IMR-90 (cell line): ENCODE data around the gene MGAT5B. TPM values are rescaled to one million over a fixed set of nuclear protein-coding genes. Genes with fewer than 3 reads are reported as not detected.

Experiments used
- ATAC-seq: fragments of 200-7000 bp; cut with Tn5 transposase; 2 replicates; pipeline ENCODE4 v1.9.1; 2020; ENCODE audit warnings: low read depth, mild to moderate bottlenecking, moderate library complexity
- BruUV-seq: library from RNA; stranded (reverse); fragments of 400-500 nt; replicated peaks from 2 replicates; lab custom pipeline; 2021; lab: Mats Ljungman, UMichigan
- CTCF ChIA-PET: fragments of 300-600 bp; formaldehyde crosslinking; extraction: SDS; loops from one replicate; lab custom pipeline; 2021; ENCODE audit warnings: antibody characterized with exemption; lab: Yijun Ruan, JAX
- POLR2A ChIA-PET: fragments of 300-600 bp; sonication (Branson Sonifier 250); formaldehyde crosslinking; loops from one replicate; lab custom pipeline; 2022; ENCODE audit warnings: antibody characterized with exemption; ENCODE audit not compliant: unreplicated experiment; lab: Charles Lee
- DNase-seq: peaks from one replicate; pipeline ENCODE4 v3.0.0; 2013
- H2AFZ ChIP-seq: replicated peaks from 2 replicates; pipeline ENCODE3; 2013; ENCODE audit warnings: low read length, mild to moderate bottlenecking; ENCODE audit not compliant: poor library complexity
- H2AK5ac ChIP-seq: 2 replicates; pipeline ENCODE4 v1.6.1; 2013; ENCODE audit warnings: low read depth, low read length, inconsistent platforms
- H2AK9ac ChIP-seq: replicated peaks from 2 replicates; pipeline ENCODE3; 2013; ENCODE audit warnings: mild to moderate bottlenecking, low read depth, low read length, moderate library complexity; ENCODE audit not compliant: poor library complexity
- H2BK120ac ChIP-seq: 2 replicates; pipeline ENCODE4 v1.6.1; 2013; ENCODE audit warnings: low read depth, low read length, inconsistent platforms
- H2BK15ac ChIP-seq: 3 replicates; pipeline ENCODE4 v1.6.1; 2013; ENCODE audit warnings: low read depth, low read length, inconsistent platforms
- H2BK20ac ChIP-seq: 2 replicates; pipeline ENCODE4 v1.6.1; 2013; ENCODE audit warnings: low read depth, mild to moderate bottlenecking, inconsistent platforms, low read length, moderate library complexity
- H2BK5ac ChIP-seq: 2 replicates; pipeline ENCODE4 v1.6.1; 2013; ENCODE audit warnings: mild to moderate bottlenecking, low read depth, low read length, inconsistent platforms; ENCODE audit not compliant: poor library complexity, severe bottlenecking
- H3K14ac ChIP-seq: replicated peaks from 2 replicates; pipeline ENCODE4 v1.6.1; 2013; ENCODE audit warnings: low read depth, low read length, inconsistent platforms
- H3K18ac ChIP-seq: 2 replicates; pipeline ENCODE4 v1.6.1; 2013; ENCODE audit warnings: low read depth, low read length, control low read depth
- H3K23ac ChIP-seq: 2 replicates; pipeline ENCODE4 v1.6.1; 2013; ENCODE audit warnings: low read depth, low read length, inconsistent platforms
- H3K27ac ChIP-seq: 2 replicates; pipeline ENCODE4 v1.5.1; 2013; ENCODE audit warnings: mild to moderate bottlenecking, control low read depth, low read length; ENCODE audit not compliant: insufficient read depth
- H3K27me3 ChIP-seq: 2 replicates; pipeline ENCODE4 v1.6.1; 2013; ENCODE audit warnings: low read length; ENCODE audit not compliant: control insufficient read depth, insufficient read depth
- H3K36me3 ChIP-seq: 2 replicates; pipeline ENCODE4 v1.6.1; 2013; ENCODE audit warnings: low read length, mixed read lengths; ENCODE audit not compliant: control insufficient read depth, insufficient read depth
- H3K4ac ChIP-seq: 2 replicates; pipeline ENCODE4 v1.6.1; 2013; ENCODE audit warnings: low read depth, low read length, inconsistent platforms
- H3K4me1 ChIP-seq: 2 replicates; pipeline ENCODE4 v1.6.1; 2013; ENCODE audit warnings: low read length, mixed read lengths; ENCODE audit not compliant: control insufficient read depth, insufficient read depth
- H3K4me2 ChIP-seq: 2 replicates; pipeline ENCODE4 v1.6.1; 2013; ENCODE audit warnings: low read depth, mild to moderate bottlenecking, control low read depth, low read length, moderate library complexity
- H3K4me3 ChIP-seq: 2 replicates; pipeline ENCODE4 v1.5.1; 2013; ENCODE audit warnings: low read depth, mild to moderate bottlenecking, control low read depth, low read length, moderate library complexity; ENCODE audit not compliant: insufficient read depth
- H3K56ac ChIP-seq: 2 replicates; pipeline ENCODE4 v1.6.1; 2013; ENCODE audit warnings: low read length, inconsistent platforms; ENCODE audit not compliant: insufficient read depth; ENCODE audit errors: extremely low read depth
- H3K79me1 ChIP-seq, 2 experiments: 2 replicates each; pipeline ENCODE4 v1.6.1; 2013; ENCODE audit warnings: low read length in 2 of 2, inconsistent platforms in 1 of 2, low read depth in 1 of 2
- H3K9ac ChIP-seq: 2 replicates; pipeline ENCODE4 v1.6.1; 2013; ENCODE audit warnings: low read depth, low read length, control low read depth
- H3K9me1 ChIP-seq: 2 replicates; pipeline ENCODE4 v1.6.1; 2013; ENCODE audit warnings: low read length, inconsistent platforms; ENCODE audit not compliant: insufficient read depth
- H3K9me3 ChIP-seq: 2 replicates; pipeline ENCODE4 v1.6.1; 2013; ENCODE audit warnings: low read length; ENCODE audit not compliant: control insufficient read depth, insufficient read depth
- H4K20me1 ChIP-seq: 2 replicates; pipeline ENCODE4 v1.6.1; 2013; ENCODE audit warnings: low read length, inconsistent platforms; ENCODE audit not compliant: insufficient read depth
- H4K5ac ChIP-seq: 2 replicates; pipeline ENCODE4 v1.6.1; 2013; ENCODE audit warnings: mild to moderate bottlenecking, low read depth, low read length, control low read depth
- H4K8ac ChIP-seq, 2 experiments: 2 replicates each; pipeline ENCODE4 v1.6.1; 2013; ENCODE audit warnings: low read depth in 2 of 2, low read length in 2 of 2, control low read depth in 1 of 2, inconsistent platforms in 1 of 2
- H4K91ac ChIP-seq: 2 replicates; pipeline ENCODE4 v1.6.1; 2013; ENCODE audit warnings: low read depth, low read length, inconsistent platforms; ENCODE audit not compliant: insufficient read depth
- BHLHE40 ChIP-seq: fragments of 150-350 bp; IDR thresholded peaks from 2 replicates; pipeline ENCODE4 v1.6.1; 2016; ENCODE audit warnings: mild to moderate bottlenecking, low read depth, low read length
- FOS ChIP-seq: fragments of 150-350 bp; IDR thresholded peaks from 2 replicates; pipeline ENCODE4 v1.6.1; 2016; ENCODE audit warnings: low read depth, low read length
- MXI1 ChIP-seq: IDR thresholded peaks from 2 replicates; pipeline ENCODE4 v1.6.1; 2012; ENCODE audit warnings: low read depth, mild to moderate bottlenecking, low read length, moderate library complexity, borderline replicate concordance
- NFE2L2 ChIP-seq: fragments of 150-350 bp; IDR thresholded peaks from 2 replicates; pipeline ENCODE4 v1.6.1; 2016; ENCODE audit warnings: low read depth, mild to moderate bottlenecking, low read length
- POLR2A ChIP-seq: IDR thresholded peaks from 2 replicates; pipeline ENCODE4 v1.6.1; 2012; ENCODE audit warnings: mild to moderate bottlenecking, low read depth, low read length
- RCOR1 ChIP-seq: IDR thresholded peaks from 2 replicates; pipeline ENCODE4 v1.6.1; 2012; ENCODE audit warnings: mild to moderate bottlenecking, low read length, improper control_type of control experiment; ENCODE audit not compliant: insufficient replicate concordance
- WGBS, 2 experiments: methylation state at CpG; one replicate each; pipeline versions ENCODE4 v1.1.5 to v1.1.7; 2013; ENCODE audit warnings: missing lambda C conversion rate in 2 of 2; ENCODE audit not compliant: insufficient read length in 1 of 2; ENCODE audit errors: extremely low coverage in 2 of 2; 5-methylcytosine and 5-hydroxymethylcytosine counted together
- dilution Hi-C: fragments of 300-500 bp; cut with HindIII; formaldehyde crosslinking; loops from one replicate; pipeline ENCODE4 v1.14.3; 2018; ENCODE audit warnings: low sequenced_read_pairs; ENCODE audit not compliant: unreplicated experiment
- in situ Hi-C: fragments of 300-500 bp; cut with MboI; formaldehyde crosslinking; loops from 3 replicates; pipeline ENCODE4 v1.14.3; 2019; ENCODE audit warnings: low sequenced_read_pairs, inconsistent platforms, mixed read lengths
- intact Hi-C: fragments of 100-400 bp; cut with micrococcal nuclease; formaldehyde crosslinking; loops from 2 replicates; pipeline ENCODE4 v1.10.0; 2022
- polyA plus RNA-seq, 3 experiments: library from polyadenylated mRNA; depleted of rRNA; stranded (reverse); fragments of >200 nt; gene quantifications; 2 replicates each; pipeline ENCODE4 v1.2.3, GENCODE V29; 2012; ENCODE audit warnings: low replicate concordance in 1 of 3
- total RNA-seq: library from RNA; depleted of rRNA; stranded (reverse); fragments of >200 nt; gene quantifications from 2 replicates; pipeline ENCODE4 v1.2.3, GENCODE V29; 2012
- TF ChIP-seq, protein P1 (sequence below): fragments of 150-350 bp; IDR thresholded peaks from 2 replicates; pipeline ENCODE4 v1.6.1; 2017; ENCODE audit warnings: mild to moderate bottlenecking, antibody characterized with exemption, low read length, low read depth
- TF ChIP-seq, protein P2 (sequence below): conservative IDR thresholded peaks from 2 replicates; pipeline ENCODE4 v1.5.1; 2012; ENCODE audit warnings: mild to moderate bottlenecking, low read depth, low read length, improper control_type of control experiment
- TF ChIP-seq, protein P3 (sequence below): fragments of 150-350 bp; IDR thresholded peaks from 2 replicates; pipeline ENCODE4 v1.6.1; 2016; ENCODE audit warnings: low read depth, mild to moderate bottlenecking, low read length, moderate library complexity, borderline replicate concordance

The MGAT5B gene
- total and polyA plus RNA-seq, 2 of the 4 experiments (the other 2 are of a cell fraction): 0.54 to 2.0 TPM

DNA sequence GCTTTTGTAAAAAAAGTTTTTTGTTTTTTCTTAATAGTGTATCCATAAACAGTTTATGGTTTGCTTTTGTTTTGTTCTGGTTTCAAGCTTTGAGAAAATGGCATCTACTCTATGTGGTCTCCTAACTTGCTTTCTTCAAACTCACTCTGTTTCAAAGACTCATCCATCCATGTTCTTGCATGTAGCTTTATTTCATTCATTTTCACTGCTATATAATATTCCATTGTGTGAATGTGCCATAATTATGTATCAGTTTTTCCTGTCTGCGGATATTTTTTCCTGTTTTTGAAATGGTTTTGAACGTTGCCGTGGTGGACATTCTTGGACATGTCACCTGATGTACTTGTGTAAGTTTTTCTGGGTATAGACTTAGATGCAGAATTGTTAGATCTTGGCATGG lies 39.1 kb downstream of the MGAT5B start:
- no TSS peak for BruUV-seq

More for the DNA sequence above, 39.1 kb downstream of the MGAT5B start:
- Histone ChIP-seq H2BK5ac (no peak overlapping the region), H3K27ac (no peak overlapping the region), H3K79me1 (no peaks in the 10 kb centered on the region), H3K27me3 (no peaks in the 10 kb centered on the region; the same call in 1 of the 2 replicates), H3K9ac (no peak overlapping the region), H3K9me3 (no peaks in the 10 kb centered on the region; the same call in 1 of the 2 replicates), H2BK120ac (no peak overlapping the region), H2AK9ac (no peak overlapping the region), H2AK5ac (no peak overlapping the region), H3K4ac (no peak overlapping the region), H3K23ac (no peak overlapping the region), H3K36me3 (no peaks in the 10 kb centered on the region), H4K91ac (no peak overlapping the region), H4K20me1 (no peaks in the 10 kb centered on the region), H3K4me3 (no peak overlapping the region), H2BK15ac (no peak overlapping the region), H2AFZ (no peak overlapping the region), H4K8ac (no peak overlapping the region), H3K9me1 (peaks cover 5% of the 10 kb centered on the region; the same call in 1 of the 2 replicates), H3K14ac (no peak overlapping the region), H2BK20ac (no peak overlapping the region), H3K56ac (no peak overlapping the region), H3K18ac (no peak overlapping the region), H3K4me2 (no peak overlapping the region), H3K4me1 (no peaks in the 10 kb centered on the region), H4K5ac (no peak overlapping the region)
- ChIA-PET CTCF (no interaction called here), POLR2A (no interaction called here)
- ATAC-seq: no peak
- WGBS, 2 experiments: no CpG with 5 or more reads among the region's 3 CpGs
- in situ Hi-C loops (no loop called here), intact Hi-C loops (no loop called here), dilution Hi-C loops (no loop called here)
- TF ChIP-seq POLR2A (no peak), MXI1 (no peak), FOS (no peak), BHLHE40 (no peak), NFE2L2 (no peak), RCOR1 (no peak)
- TF ChIP-seq, protein P1, sequence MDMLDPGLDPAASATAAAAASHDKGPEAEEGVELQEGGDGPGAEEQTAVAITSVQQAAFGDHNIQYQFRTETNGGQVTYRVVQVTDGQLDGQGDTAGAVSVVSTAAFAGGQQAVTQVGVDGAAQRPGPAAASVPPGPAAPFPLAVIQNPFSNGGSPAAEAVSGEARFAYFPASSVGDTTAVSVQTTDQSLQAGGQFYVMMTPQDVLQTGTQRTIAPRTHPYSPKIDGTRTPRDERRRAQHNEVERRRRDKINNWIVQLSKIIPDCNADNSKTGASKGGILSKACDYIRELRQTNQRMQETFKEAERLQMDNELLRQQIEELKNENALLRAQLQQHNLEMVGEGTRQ: no peak
- TF ChIP-seq, protein P2, sequence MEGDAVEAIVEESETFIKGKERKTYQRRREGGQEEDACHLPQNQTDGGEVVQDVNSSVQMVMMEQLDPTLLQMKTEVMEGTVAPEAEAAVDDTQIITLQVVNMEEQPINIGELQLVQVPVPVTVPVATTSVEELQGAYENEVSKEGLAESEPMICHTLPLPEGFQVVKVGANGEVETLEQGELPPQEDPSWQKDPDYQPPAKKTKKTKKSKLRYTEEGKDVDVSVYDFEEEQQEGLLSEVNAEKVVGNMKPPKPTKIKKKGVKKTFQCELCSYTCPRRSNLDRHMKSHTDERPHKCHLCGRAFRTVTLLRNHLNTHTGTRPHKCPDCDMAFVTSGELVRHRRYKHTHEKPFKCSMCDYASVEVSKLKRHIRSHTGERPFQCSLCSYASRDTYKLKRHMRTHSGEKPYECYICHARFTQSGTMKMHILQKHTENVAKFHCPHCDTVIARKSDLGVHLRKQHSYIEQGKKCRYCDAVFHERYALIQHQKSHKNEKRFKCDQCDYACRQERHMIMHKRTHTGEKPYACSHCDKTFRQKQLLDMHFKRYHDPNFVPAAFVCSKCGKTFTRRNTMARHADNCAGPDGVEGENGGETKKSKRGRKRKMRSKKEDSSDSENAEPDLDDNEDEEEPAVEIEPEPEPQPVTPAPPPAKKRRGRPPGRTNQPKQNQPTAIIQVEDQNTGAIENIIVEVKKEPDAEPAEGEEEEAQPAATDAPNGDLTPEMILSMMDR: no peak
- TF ChIP-seq, protein P3, sequence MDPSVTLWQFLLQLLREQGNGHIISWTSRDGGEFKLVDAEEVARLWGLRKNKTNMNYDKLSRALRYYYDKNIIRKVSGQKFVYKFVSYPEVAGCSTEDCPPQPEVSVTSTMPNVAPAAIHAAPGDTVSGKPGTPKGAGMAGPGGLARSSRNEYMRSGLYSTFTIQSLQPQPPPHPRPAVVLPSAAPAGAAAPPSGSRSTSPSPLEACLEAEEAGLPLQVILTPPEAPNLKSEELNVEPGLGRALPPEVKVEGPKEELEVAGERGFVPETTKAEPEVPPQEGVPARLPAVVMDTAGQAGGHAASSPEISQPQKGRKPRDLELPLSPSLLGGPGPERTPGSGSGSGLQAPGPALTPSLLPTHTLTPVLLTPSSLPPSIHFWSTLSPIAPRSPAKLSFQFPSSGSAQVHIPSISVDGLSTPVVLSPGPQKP: no peak
- DNase-seq: no peak
